ENCODE data around the gene C7.
"Not testable (repeated sequence)": the region's sequence is repeated elsewhere in the genome, so short reads cannot be mapped to it uniquely, and the experiment has no call there.

GRCh38 chr5:40872253-40872652 is 37.0 kb upstream of the C7 start:
- not testable (repeated sequence) for TF ChIP-seq SUZ12 (IDR thresholded peaks at IDR 0.05; ENCODE audit: unreplicated experiment); YY1 (IDR thresholded peaks at IDR 0.05; ENCODE audit: low read depth, low read length); ZSCAN29 (IDR thresholded peaks at IDR 0.05); BACH1 (IDR thresholded peaks at IDR 0.05; ENCODE audit: borderline replicate concordance); SIX5 (IDR thresholded peaks at IDR 0.05; ENCODE audit: low read depth, low read length, severe bottlenecking)
- TF ChIP-seq, protein P1, sequence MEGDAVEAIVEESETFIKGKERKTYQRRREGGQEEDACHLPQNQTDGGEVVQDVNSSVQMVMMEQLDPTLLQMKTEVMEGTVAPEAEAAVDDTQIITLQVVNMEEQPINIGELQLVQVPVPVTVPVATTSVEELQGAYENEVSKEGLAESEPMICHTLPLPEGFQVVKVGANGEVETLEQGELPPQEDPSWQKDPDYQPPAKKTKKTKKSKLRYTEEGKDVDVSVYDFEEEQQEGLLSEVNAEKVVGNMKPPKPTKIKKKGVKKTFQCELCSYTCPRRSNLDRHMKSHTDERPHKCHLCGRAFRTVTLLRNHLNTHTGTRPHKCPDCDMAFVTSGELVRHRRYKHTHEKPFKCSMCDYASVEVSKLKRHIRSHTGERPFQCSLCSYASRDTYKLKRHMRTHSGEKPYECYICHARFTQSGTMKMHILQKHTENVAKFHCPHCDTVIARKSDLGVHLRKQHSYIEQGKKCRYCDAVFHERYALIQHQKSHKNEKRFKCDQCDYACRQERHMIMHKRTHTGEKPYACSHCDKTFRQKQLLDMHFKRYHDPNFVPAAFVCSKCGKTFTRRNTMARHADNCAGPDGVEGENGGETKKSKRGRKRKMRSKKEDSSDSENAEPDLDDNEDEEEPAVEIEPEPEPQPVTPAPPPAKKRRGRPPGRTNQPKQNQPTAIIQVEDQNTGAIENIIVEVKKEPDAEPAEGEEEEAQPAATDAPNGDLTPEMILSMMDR (IDR thresholded peaks at IDR 0.05 in 2 of 3, conservative IDR thresholded peaks at IDR 0.05 in 1 of 3; ENCODE audit: control insufficient read depth in 2 of 3, extremely low read depth in 1 of 3, insufficient read depth in 1 of 3, low read depth in 3 of 3, low read length in 3 of 3) = not testable (repeated sequence)
- TF ChIP-seq, protein P2, sequence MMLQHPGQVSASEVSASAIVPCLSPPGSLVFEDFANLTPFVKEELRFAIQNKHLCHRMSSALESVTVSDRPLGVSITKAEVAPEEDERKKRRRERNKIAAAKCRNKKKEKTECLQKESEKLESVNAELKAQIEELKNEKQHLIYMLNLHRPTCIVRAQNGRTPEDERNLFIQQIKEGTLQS (IDR thresholded peaks at IDR 0.05; ENCODE audit: borderline replicate concordance, extremely low read depth, low read depth, low read length) = not testable (repeated sequence)
- TF ChIP-seq, protein P3, sequence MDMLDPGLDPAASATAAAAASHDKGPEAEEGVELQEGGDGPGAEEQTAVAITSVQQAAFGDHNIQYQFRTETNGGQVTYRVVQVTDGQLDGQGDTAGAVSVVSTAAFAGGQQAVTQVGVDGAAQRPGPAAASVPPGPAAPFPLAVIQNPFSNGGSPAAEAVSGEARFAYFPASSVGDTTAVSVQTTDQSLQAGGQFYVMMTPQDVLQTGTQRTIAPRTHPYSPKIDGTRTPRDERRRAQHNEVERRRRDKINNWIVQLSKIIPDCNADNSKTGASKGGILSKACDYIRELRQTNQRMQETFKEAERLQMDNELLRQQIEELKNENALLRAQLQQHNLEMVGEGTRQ (IDR thresholded peaks at IDR 0.05; ENCODE audit: borderline replicate concordance, low read depth, low read length) = not testable (repeated sequence)
